Activated CD8-positive, alpha-beta memory T cell treated with anti-CD3 and anti-CD28 coated beads for 48 hours (primary cell): ENCODE measurements around the gene MED12L.

Source experiments
- DNase-seq, 3 experiments: peaks; one replicate each; pipeline ENCODE4 v3.0.0-alpha.2; 2020; ENCODE audit warnings: low read depth in 2 of 3, low spot score in 2 of 3

MED12L gene

DNA sequence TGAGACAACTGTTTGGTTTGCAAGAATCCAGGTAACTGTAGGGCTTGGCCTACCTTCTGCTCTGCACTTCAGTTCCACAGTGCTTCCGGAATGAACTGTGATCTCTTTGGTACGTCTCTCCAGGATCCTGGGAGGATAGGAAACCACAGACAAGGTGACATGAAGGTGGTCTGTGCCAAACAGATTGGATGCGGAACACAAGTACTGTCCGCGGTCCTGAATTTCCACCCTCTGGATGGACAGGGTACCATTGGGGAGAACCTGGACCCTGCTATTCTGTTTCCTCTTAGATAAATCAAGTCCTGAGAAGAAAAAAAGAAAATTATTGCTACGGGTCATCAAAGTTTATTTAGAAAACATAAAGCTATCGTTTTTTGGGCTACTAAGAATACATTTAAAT lies 358.1 kb downstream of the MED12L start:
- DNase-seq: no peak

DNA sequence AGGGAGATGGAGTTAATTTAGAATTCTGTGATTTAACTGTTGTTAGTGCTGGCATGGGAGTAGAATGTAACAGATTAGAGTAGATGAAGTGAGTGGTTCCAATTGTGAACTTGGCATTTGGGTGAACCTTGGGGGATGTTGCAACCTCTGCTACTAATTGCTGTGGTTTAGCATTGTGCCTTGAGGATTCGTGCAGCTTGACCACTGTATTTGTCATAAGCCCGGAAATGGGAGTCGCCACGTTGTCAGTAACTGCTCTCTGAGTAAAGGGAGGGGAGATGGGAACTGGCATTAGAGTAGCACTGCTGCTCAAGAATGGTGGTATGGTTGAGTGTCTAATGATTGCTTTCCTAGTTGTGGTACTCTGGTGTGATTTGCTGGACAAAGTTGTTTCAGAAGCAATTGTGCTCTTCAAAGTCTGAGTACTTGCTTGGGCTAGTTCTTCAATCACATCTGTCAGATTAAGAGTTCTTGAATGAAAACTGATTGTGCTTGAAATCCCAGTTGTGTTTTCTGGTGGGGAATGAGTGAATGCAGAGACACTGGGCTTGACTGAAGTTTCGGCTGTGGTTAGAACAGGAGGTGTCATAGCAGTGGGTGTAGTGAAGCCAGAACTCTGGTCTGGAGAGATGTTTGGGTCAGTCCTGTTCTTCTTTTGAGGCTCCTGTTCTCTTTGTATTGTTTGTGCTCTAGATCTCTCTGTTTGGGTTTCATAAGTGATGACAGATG lies 360.0 kb downstream of the MED12L start:
- DNase-seq: no peak

DNA sequence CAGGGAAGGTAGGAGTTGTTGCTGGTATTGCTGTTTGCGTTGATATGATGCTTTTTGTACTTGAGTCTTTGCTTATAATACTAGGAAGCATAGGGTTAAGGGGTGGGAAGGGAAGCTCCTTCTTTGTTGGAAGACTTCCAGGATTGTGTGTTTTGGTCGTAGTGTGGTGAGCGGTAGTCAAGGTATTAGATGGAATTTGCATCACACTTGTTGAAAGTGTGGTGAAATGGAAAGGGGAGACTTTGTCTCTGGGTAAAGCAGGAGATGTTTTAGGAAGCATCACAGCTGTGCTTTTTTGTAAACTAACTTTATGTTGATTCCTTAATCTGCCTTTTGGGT lies 360.5 kb downstream of the MED12L start:
- no peak for DNase-seq

DNA sequence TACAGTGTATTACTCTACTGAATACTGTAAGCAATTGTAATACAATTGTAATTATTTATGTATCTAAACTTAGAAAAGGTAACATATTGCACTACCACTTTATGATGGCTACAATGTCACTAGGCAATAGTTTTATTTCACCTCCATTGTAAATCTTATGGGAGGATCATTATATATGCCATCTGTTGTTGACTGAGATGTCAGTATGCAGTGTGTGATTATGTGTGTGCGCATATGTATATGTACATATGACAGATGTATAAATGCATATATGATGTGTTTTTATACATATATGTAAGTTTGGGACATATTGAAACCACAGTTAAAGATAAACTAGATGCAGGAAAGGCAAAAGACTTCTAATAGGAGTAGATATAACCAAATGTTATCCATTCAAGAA lies 366.9 kb downstream of the MED12L start:
- no peak for DNase-seq

DNA sequence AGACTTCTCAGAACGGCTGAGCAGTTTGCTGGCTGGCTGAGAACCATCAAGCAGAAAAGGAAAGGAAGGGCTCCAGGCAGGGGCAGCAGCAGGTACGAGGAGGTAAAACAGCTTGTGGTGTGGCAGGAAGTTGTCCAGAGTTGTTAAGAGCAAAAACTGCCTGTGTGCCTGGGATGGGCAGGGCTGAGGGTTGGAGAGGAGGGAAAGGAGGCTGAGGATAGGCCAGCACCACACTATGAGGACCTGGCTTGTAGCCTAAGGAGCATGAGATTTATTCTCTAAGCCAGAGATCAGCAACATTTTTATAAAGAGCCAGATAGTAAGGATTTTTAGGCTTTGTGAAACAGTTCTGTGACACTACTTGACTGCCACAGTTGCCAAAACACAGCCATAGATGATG lies 367.4 kb downstream of the MED12L start:
- DNase-seq: no peak

DNA sequence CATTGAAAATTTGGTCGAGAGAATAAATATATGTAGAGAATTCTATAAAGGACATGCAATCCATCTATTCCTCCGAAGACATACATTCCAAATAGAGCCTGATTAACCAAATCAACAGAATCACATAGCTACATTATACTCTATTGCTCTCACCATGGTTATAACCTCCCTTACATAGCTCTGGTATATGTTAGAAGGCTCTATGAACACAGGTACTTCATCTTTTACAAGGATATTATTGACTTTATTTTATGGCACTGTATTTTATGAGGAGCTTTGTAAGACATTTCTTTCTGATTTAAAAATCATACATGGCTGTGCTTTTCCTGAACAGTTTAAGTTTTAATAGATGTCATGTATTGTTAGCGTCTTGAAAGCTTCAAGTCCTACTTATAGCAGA lies 370.6 kb downstream of the MED12L start:
- DNase-seq: no peak

DNA sequence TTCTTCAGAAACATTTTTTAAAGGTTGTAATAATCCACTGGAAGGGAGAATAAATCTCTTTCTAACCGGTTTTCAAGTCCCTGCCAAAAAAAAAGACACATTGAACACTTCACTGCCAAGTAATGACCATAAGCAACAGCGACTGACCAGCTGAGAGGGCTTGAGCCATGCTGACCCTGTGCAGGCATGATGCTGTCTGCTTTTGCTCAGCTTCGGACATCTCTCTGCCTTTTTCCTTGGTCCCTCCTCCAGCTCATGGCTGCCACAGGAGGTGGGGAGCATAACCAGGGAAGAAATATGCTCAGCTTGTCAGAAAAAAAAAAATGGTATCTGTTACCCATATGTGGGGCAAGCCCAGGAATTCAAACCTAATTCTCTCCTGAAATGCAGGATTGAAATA lies 373.9 kb downstream of the MED12L start:
- no peak for DNase-seq

DNA sequence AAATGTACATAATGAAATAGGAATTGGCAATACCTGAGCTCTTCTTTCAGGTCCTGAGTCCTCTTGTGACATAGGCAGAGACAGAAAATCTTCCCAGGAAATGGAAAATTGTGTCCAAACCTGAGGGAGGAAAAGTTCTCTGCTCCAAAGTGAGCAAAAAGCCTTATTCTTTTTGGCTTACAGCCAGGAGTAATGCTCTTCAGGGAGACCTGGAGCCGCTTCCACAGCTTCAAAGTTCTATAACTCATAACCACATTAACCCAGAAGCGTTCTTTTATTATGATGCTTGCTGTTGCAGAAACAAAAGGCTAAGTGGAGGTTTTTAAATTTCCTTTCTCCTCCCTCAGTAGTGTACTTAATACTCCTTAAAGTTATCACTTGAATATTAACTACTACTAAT lies 374.8 kb downstream of the MED12L start:
- DNase-seq: no peak

DNA sequence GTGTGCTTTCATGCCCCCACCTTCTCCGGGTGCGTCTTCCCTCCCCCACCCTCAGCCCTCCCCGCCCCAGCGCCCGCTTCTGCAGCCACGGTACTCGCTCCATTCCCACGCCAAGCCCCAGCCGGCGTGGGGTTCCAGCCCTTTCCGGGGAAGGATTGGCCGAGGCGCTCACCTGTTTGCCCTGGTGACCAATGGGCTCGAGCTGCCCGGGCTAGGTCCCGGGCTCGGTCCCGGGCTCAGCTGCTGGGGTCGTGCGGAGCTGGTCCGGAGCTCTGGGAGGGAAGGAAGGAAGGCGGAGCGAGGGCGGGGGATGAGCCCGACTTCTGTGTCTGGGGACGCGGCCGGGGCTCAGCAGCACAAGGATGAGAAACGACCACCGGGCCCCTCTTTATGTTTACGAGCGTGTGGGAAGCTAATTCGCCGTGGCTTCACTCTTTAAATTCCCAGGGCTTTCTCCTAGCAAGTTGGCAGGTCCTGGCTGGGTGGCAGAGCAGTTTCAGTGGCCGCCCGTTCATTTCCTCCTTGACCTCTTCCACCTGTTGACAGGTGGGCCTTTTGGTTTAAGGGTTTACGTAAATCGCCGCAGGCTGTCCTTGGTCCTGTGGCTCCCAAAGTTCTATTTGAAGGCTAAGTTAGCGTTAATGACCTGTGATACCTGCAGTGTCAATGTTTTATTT lies 375.4 kb downstream of the MED12L start, which contains the start of gene IGSF10:
TSS of gene IGSF10 (minus strand) at position 288 of the 677 bp plus-strand sequence. CDS start 2,352 bp downstream, outside the sequence.
- no peak for DNase-seq

DNA sequence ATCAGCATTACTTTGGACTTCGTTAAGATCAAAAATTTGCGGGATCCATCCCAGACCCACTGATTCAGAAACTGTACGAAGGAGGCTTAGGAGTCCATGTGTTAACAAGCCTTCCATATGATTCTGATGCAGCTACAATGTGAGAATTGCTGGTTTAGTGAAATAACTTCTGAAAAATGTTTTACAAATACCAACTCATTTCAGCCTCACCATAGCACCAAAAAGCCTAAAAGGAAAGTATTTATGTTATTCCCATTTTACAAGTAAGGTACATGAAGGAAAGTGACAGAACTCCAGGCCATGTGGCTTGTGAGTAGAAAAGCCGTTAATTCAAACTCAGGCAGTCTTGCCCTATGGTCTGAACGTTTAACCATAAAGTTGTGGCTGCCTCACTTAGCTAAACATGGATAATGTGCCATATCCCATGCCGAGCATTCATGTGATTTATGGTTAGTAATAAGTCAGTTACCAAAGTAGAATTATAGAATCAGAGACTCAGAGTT lies 376.9 kb downstream of the MED12L start:
- no peak for DNase-seq

DNA sequence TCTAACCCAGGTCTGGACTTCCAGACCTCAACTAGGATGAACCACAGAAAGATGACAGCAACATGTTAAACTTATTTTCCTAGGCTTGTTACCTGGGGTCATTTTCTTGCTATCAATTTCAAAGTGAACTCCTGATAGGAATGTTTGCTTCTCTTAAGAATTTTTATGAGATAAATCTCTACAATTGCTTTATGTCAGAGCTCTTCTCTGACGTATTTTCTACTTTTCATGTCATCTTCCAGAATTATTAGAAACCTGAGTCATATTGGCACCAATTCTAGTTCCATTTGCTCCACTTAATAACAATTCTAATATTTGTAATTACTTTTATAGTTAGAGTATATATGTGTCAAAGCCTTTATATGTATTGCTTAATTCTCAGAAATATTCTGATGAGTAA lies 377.5 kb downstream of the MED12L start:
- no peak for DNase-seq

DNA sequence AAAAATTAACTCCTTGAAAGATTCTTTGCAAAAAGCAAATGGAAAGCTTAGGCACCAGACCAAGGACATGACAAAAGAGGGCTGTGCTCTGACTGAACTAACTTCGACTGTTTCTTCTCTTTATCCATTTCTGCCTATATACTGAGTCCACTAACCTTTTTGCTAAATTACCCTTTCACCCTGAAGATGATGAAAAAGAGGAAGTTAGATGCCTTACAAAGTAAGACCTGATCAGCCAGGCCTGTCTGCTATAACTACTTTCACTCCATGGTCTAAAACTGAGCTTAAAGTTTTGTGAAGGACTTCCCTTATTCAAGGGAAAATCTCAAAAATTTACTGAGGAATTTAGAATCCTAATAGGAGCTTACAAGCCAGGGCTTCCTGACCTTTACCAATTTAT lies 381.6 kb downstream of the MED12L start:
- no peak for DNase-seq

DNA sequence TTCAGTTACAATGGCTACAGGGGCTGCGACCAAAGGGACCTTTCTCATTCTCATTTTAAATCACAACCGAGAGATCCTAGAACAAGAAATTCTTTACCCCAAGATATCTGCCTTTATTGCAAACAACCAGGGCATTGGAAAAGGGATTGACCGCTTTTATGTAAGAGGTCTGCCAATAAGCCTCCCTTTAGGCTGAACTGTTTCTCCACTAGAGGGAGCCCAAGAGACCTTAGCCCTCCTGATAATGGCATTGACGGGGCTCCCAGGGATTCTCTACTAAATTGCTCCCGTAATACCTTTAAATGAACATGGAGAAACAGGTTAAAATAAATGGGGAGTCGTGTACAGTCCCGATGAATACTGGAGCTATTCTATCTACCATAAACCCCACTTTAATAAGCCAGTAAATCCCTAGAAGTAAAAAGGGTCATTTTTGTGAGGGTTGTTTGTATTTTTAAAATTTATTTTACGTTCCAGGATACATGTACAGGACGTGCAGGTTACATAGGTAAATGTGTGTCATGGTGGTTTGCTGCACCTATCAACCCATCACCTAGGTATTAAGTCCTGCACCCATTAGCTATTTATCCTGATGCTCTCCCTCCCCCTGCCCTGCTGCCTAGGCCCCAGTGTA lies 382.9 kb downstream of the MED12L start:
- peak in 1 of 3 experiments; percentile 10 for DNase-seq

DNA sequence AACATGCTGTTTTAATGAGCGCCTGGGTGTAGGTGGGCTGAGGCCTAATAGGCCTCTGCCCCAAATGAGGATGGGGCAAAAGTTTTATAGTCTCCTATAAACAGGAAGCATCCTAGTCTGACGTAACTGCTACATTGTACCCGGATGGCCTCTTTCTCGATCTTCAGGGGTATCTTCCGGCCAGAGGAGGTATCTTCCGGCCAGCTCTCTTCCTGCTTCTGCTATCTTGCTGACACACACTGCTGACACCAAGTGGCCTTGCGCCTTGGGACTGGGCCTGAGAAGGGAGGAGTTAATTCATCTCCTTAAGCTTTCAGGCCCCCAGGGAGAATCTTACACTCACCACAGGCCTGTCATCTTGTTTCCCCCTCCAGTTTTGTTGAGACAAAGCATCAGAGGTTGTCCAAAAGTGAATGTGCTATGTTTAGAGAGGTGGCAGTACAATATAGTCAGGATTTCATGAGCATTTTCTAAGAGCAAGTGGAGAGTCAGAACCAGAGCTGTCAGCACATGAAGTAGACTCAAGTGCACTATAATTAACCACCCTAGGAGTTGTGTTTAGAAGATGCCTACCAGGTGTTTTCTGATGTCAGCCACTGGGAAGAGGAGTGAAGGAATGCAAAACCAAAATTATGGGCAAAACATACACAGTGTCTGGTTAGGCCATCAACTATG lies 391.0 kb downstream of the MED12L start:
- no peak for DNase-seq

DNA sequence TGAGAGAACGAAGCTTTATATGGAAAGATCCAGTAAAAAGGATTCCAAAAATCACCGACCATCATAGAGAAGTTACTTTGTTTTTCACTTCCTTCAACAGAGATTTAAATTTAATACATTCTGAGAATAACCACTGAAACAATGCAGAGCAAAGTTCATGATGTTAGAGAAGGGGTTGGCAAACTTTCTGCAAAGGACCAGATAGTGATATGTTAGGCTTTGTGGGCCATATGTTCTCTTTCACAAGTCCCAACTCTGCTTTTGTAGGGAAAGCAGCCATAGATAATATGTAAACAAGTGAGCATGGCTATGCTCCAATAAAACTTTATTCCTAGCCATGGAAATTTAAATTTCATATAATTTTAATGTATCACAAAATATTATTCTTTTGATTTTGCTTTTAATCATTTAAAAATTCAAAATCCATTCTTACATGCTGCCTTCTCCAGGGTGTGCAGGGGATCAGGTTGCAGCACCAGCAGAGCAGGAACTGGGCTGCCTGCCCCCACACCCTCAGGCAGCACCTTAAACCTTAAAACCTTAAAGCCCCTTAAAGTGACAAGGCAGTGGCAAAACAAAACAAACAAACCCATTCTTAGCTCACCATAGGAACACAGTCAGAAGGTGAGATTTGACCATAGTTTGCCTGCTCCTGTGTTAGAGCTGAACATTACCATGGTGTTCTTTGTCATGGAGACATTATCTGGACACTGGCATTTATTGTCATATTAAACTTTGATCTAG lies 392.3 kb downstream of the MED12L start:
- no peak for DNase-seq

DNA sequence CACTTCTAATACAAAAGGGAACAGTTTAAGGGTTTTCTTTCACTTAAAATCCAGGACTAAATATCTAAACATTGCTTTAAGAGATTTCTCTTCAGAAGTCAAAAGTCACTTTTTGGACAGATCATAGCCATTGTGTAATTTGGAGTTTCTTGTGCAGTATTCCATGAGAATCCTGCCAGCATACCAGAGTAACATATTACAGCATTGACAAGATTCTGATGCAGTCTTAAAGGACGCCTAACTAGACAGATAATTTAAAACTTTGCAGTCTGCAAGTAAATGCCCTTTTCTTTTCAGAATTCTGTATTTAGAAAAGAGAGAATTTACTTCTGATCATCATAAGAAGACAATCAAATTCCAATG lies 392.9 kb downstream of the MED12L start:
- no peak for DNase-seq

DNA sequence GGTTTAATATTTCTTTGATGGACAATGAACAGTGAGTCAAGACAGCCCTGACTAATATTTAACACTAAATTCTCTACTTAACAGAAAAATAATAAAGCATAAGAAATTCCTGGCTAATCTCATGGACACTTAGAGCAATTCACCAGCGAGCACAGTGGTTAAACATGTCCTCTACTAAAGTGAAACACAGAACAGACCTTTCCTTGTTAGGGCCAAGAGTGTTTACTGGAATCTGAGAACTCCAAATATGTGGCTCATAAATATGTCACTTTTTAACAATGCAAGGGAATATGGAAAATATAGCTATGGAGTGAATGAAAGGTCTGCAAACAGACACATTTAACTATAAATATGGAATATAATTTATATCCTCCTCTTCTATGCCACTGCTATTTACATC lies 394.0 kb downstream of the MED12L start:
- DNase-seq: no peak

DNA sequence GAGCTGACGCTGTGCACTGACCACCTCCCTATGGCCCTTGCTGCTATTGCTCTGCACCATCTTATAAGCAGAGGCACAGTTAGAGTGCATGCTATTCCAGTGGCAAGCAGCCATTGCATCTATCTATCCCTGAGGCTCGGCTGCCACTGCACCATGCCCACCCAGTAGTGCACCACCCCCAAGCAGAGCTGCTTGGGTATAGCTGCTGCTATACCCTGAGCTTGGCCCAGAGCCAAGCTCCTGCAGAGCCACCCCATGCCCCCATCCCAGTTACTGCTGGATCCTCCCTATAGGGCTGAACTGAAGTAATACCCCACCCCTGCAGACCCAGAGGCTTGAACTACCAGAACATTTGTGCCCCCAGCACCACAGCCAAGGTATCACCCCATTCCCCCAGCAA lies 395.0 kb downstream of the MED12L start:
- no peak for DNase-seq

DNA sequence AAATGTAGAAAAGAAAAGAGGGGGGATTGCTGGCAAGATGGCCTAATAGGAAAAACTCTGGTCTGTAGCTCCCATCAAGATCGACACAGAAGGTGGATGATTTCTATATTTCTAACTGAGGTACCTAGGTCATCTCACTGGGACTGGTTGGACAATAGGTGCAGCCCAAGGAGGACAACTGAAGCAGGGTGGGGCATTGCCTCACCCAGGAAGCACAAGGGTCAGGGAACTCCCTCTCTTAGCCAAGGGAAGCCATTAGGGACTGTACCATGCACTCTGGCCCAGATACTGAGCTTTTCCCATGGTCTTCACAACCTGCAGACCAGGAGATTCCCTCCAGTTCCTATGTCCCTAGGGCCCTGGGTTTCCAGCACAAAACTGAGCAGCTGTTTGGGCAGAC lies 398.0 kb downstream of the MED12L start:
- no peak for DNase-seq

DNA sequence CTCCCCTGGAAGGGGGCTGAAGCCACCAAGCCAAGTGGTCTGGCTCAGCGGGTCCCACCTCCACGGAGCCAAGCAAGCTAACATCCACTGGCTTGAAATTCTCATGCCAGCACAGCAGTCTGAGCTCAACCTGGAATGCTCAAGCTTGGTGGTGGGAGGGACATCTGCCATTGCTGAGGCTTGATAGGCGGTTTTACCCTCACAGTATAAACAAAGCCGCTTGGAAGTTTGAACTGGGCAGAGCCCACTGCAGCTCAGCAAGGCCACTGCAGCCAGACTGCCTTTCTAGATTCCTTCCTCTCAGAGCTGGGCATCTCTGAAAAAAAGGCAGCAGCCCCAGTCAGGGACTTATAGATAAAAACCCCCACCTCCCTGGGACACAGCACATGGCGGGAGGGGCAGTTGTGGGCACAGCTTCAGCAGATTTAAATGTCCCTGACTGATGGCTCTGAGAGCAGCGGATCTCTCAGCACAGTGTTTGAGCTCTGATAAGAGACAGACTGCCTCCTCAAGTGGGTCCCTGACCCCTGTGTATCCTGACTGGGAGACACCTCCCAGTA lies 398.6 kb downstream of the MED12L start:
- no peak for DNase-seq
